H1 (cell line): ENCODE results near the gene GRM7. TPM values are rescaled to one million over a fixed set of nuclear protein-coding genes. Genes with fewer than 3 reads are reported as not detected.

ENCODE experiments used
- CTCF ChIA-PET: fragments of 300-600 bp; sonication (Branson Sonifier 250); formaldehyde crosslinking; loops from one replicate; lab custom pipeline; 2021; ENCODE audit not compliant: partially characterized antibody; lab: Charles Lee
- POLR2A ChIA-PET: fragments of 300-600 bp; sonication (Branson Sonifier 250); formaldehyde crosslinking; loops from one replicate; lab custom pipeline; 2021; ENCODE audit warnings: inconsistent platforms; ENCODE audit not compliant: partially characterized antibody; lab: Charles Lee
- DNase-seq, 2 experiments: peaks; one replicate each; pipeline versions ENCODE4 v3.0.0 to v3.0.0-alpha.2; 2010 to 2022; ENCODE audit warnings: low spot score in 2 of 2, low read depth in 1 of 2, mixed read lengths in 1 of 2
- FAIRE-seq: peaks from 2 replicates; lab custom pipeline; 2011; peaks lifted over from hg19 to GRCh38; lab: Jason Lieb, UNC
- H2AFZ ChIP-seq: 2 replicates; pipeline ENCODE4 v1.8.1; 2012; ENCODE audit warnings: low read length, inconsistent platforms
- H2AK5ac ChIP-seq: 2 replicates; pipeline ENCODE4 v1.6.1; 2013; ENCODE audit warnings: low read depth, low read length
- H2BK120ac ChIP-seq: replicated peaks from 2 replicates; pipeline ENCODE3; 2013; ENCODE audit warnings: low read depth, low read length, inconsistent platforms
- H2BK12ac ChIP-seq: 2 replicates; pipeline ENCODE4 v1.6.1; 2013; ENCODE audit warnings: low read depth, low read length
- H2BK15ac ChIP-seq: 2 replicates; pipeline ENCODE4 v1.6.1; 2013; ENCODE audit warnings: low read length
- H2BK20ac ChIP-seq: 2 replicates; pipeline ENCODE4 v1.6.1; 2013; ENCODE audit warnings: low read length
- H2BK5ac ChIP-seq: 2 replicates; pipeline ENCODE4 v1.6.1; 2013; ENCODE audit warnings: low read depth, low read length
- H3K14ac ChIP-seq: 2 replicates; pipeline ENCODE4 v1.6.1; 2013; ENCODE audit warnings: inconsistent platforms; ENCODE audit not compliant: insufficient read length
- H3K18ac ChIP-seq: 2 replicates; pipeline ENCODE4 v1.6.1; 2013; ENCODE audit warnings: low read length; ENCODE audit errors: extremely low read depth
- H3K23ac ChIP-seq: 2 replicates; pipeline ENCODE4 v1.6.1; 2013; ENCODE audit warnings: inconsistent platforms; ENCODE audit not compliant: insufficient read length
- H3K23me2 ChIP-seq: 2 replicates; pipeline ENCODE4 v1.6.1; 2013; ENCODE audit warnings: low read depth, low read length
- H3K27ac ChIP-seq: 2 replicates; pipeline ENCODE4 v1.6.1; 2011; ENCODE audit warnings: low read depth, low read length, inconsistent platforms
- H3K27me3 ChIP-seq, 4 experiments: replicated peaks in 1 of 4; 1 replicate in 1 of 4; 2 replicates in 3 of 4; pipeline versions ENCODE4 v1.6.1 to v1.8.1; 2011 to 2013; ENCODE audit warnings: low read length in 3 of 4, mild to moderate bottlenecking in 3 of 4, inconsistent platforms in 2 of 4, mixed read lengths in 2 of 4, moderate library complexity in 1 of 4; ENCODE audit not compliant: control insufficient read depth in 3 of 4, insufficient read depth in 3 of 4; ENCODE audit errors: extremely low read depth in 1 of 4
- H3K36me3 ChIP-seq, 4 experiments: 2 replicates each; pipeline versions ENCODE4 v1.6.1 to v1.8.1; 2011 to 2013; ENCODE audit warnings: mild to moderate bottlenecking in 4 of 4, low read length in 3 of 4, moderate library complexity in 2 of 4, control low read depth in 1 of 4, inconsistent platforms in 1 of 4; ENCODE audit not compliant: insufficient read depth in 4 of 4, control insufficient read depth in 2 of 4
- H3K4ac ChIP-seq: replicated peaks from 2 replicates; pipeline ENCODE3; 2013; ENCODE audit warnings: low read length, low read depth, mixed read lengths, inconsistent platforms; ENCODE audit not compliant: insufficient read length
- H3K4me1 ChIP-seq, 4 experiments: replicated peaks in 1 of 4; 1 replicate in 1 of 4; 2 replicates in 3 of 4; pipeline versions ENCODE4 v1.6.1 to v1.8.1; 2011 to 2013; ENCODE audit warnings: low read length in 3 of 4, inconsistent platforms in 2 of 4, mixed read lengths in 1 of 4; ENCODE audit not compliant: insufficient read depth in 4 of 4, control insufficient read depth in 3 of 4
- H3K4me2 ChIP-seq, 2 experiments: 2 replicates each; pipeline versions ENCODE4 v1.6.1 to v1.8.1; 2011 to 2013; ENCODE audit warnings: low read depth in 2 of 2, low read length in 2 of 2, control low read depth in 1 of 2, inconsistent platforms in 1 of 2, mild to moderate bottlenecking in 1 of 2; ENCODE audit not compliant: insufficient read depth in 1 of 2
- H3K4me3 ChIP-seq, 4 experiments: fragments of 200-600, 300-600 bp in 1 of 4; sonication (generic), shearing (Covaris generic), sonication (Bioruptor Twin) in 1 of 4; 2 replicates each; pipeline versions ENCODE4 v1.5.1 to v1.8.1; 2011 to 2016; ENCODE audit warnings: low read length in 4 of 4, low read depth in 3 of 4, control low read depth in 2 of 4, inconsistent platforms in 2 of 4, mild to moderate bottlenecking in 2 of 4, mixed read lengths in 1 of 4, moderate library complexity in 1 of 4; ENCODE audit not compliant: insufficient read depth in 2 of 4; ENCODE audit errors: extremely low read depth in 1 of 4
- H3K56ac ChIP-seq: replicated peaks from 2 replicates; pipeline ENCODE3; 2013; ENCODE audit warnings: low read depth, mild to moderate bottlenecking, mixed read lengths, low read length, inconsistent platforms; ENCODE audit not compliant: insufficient read length
- H3K79me1 ChIP-seq: 2 replicates; pipeline ENCODE4 v1.6.1; 2013; ENCODE audit warnings: low read depth, low read length, control low read depth
- H3K79me2 ChIP-seq, 2 experiments: 2 replicates each; pipeline versions ENCODE4 v1.6.1 to v1.8.1; 2012 to 2013; ENCODE audit warnings: low read length in 2 of 2, mild to moderate bottlenecking in 2 of 2, inconsistent platforms in 1 of 2; ENCODE audit not compliant: insufficient read depth in 2 of 2, control insufficient read depth in 1 of 2
- H3K9ac ChIP-seq, 4 experiments: replicated peaks in 1 of 4; 1 replicate in 1 of 4; 2 replicates in 3 of 4; pipeline versions ENCODE4 v1.6.1 to v1.8.1; 2011 to 2013; ENCODE audit warnings: low read depth in 3 of 4, low read length in 3 of 4, control low read depth in 2 of 4, mild to moderate bottlenecking in 2 of 4, moderate library complexity in 2 of 4, inconsistent platforms in 1 of 4; ENCODE audit errors: extremely low read depth in 1 of 4
- H3K9me3 ChIP-seq, 2 experiments: 2 replicates each; pipeline versions ENCODE4 v1.6.1 to v1.8.1; 2012 to 2013; ENCODE audit warnings: mild to moderate bottlenecking in 2 of 2, moderate library complexity in 2 of 2, control low read depth in 1 of 2, inconsistent platforms in 1 of 2, low read depth in 1 of 2, low read length in 1 of 2, mixed read lengths in 1 of 2; ENCODE audit not compliant: insufficient read depth in 2 of 2
- H4K20me1 ChIP-seq, 2 experiments: replicated peaks in 1 of 2; 2 replicates each; pipeline versions ENCODE3 to v1.8.1; 2011 to 2013; ENCODE audit warnings: inconsistent platforms in 2 of 2, low read length in 2 of 2, mild to moderate bottlenecking in 1 of 2; ENCODE audit not compliant: insufficient read depth in 2 of 2, control insufficient read depth in 1 of 2
- H4K5ac ChIP-seq: 2 replicates; pipeline ENCODE4 v1.6.1; 2013; ENCODE audit warnings: low read length, low read depth, mixed read lengths, inconsistent platforms; ENCODE audit not compliant: insufficient read length
- H4K8ac ChIP-seq: 2 replicates; pipeline ENCODE4 v1.8.0; 2013; ENCODE audit warnings: mild to moderate bottlenecking, moderate library complexity, low read length, inconsistent platforms; ENCODE audit not compliant: insufficient read depth; ENCODE audit errors: extremely low read depth
- H4K91ac ChIP-seq: replicated peaks from 2 replicates; pipeline ENCODE3; 2013; ENCODE audit warnings: low read length, mixed read lengths, inconsistent platforms; ENCODE audit not compliant: insufficient read length
- BCL11A ChIP-seq, 2 experiments: IDR thresholded peaks; one replicate each; pipeline ENCODE4 v1.6.1; 2011; ENCODE audit warnings: low read depth in 2 of 2, low read length in 2 of 2, mild to moderate bottlenecking in 2 of 2
- BRCA1 ChIP-seq: IDR thresholded peaks from 2 replicates; pipeline ENCODE4 v1.6.1; 2012; ENCODE audit warnings: low read depth, low read length, improper control_type of control experiment
- WGBS, 2 experiments: shearing (Covaris generic) in 1 of 2; methylation state at CpG; one replicate each; pipeline versions ENCODE4 v1.1.6 to v1.1.7; 2013 to 2015; ENCODE audit warnings: low lambda C conversion rate in 2 of 2, mixed read lengths in 2 of 2, inconsistent platforms in 1 of 2, low coverage in 1 of 2, missing lambda C conversion rate in 1 of 2; ENCODE audit not compliant: insufficient replicate concordance in 2 of 2, insufficient coverage in 1 of 2, insufficient read length in 1 of 2; ENCODE audit errors: extremely low coverage in 1 of 2, missing lambda C conversion rate in 1 of 2; 5-methylcytosine and 5-hydroxymethylcytosine counted together
- polyA plus RNA-seq, 7 experiments: library from polyadenylated mRNA; depleted of rRNA in 3 of 7; stranded (reverse) in 5 of 7; unstranded in 2 of 7; fragments of >200 nt in 5 of 7; fragments of 200-250 nt in 2 of 7; gene quantifications; 1 replicate in 5 of 7; 2 replicates in 1 of 7; 4 replicates in 1 of 7; pipeline versions ENCODE4 v1.2.1 to v1.2.3, GENCODE V29; 2011 to 2013; ENCODE audit warnings: missing spikeins in 2 of 7, mixed read lengths in 2 of 7
- total RNA-seq: library from RNA; stranded (reverse); fragmentation: NEBNext Ultra II Directional; extraction: Animal tissue kit (Norgen Biotek cat#: 25700); gene quantifications from 2 replicates; pipeline ENCODE4 v1.2.1, GENCODE V29; 2021

The GRM7 gene
- total and polyA plus RNA-seq, 2 of the 8 experiments (the other 6 are each of a cell fraction or from before 2014, with no cell fraction given) = 0.17 to 0.24 TPM

DNA sequence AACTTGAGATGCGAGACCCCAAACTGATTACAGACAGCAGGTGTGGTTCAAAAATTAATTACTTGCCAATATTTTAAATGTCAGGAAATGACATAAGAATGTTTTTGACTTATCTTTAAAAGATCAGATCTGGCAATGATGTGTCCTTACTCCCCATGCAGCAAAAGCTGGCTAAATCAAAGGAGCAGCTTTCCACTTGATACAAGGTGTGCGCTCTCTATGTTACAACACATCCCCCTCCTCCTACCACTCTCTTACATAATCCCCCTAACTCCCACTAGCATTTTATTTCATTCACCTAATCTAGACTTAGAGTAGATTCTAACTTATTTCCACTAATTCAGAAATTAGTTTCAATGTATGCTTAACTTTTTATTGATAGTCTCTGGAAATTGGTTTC is 609.0 kb downstream of the GRM7 start:
- no peak overlapping the region for H3K9ac ChIP-seq
- ChIA-PET CTCF (no interaction called here), POLR2A (no interaction called here)
- no peak overlapping the region for H4K91ac ChIP-seq
- no peak for FAIRE-seq
- no peak overlapping the region for H3K23ac ChIP-seq
- H2AFZ ChIP-seq = no peak overlapping the region
- H2BK5ac ChIP-seq = no peak overlapping the region
- H3K4me3 ChIP-seq = no peak overlapping the region
- H3K4me1 ChIP-seq = no peaks in the 10 kb centered on the region; a peak in 1 of 7 replicates
- no peak overlapping the region for H3K4me2 ChIP-seq
- H3K79me2 ChIP-seq = no peaks in the 10 kb centered on the region
- no peak overlapping the region for H3K27ac ChIP-seq
- H3K79me1 ChIP-seq = no peaks in the 10 kb centered on the region
- H2AK5ac ChIP-seq = no peak overlapping the region
- no peak for DNase-seq
- no peaks in the 10 kb centered on the region for H3K9me3 ChIP-seq
- no peaks in the 10 kb centered on the region for H3K36me3 ChIP-seq
- no peak overlapping the region for H3K56ac ChIP-seq
- H2BK20ac ChIP-seq = no peak overlapping the region
- H2BK15ac ChIP-seq = no peak overlapping the region
- no peak overlapping the region for H3K4ac ChIP-seq
- H3K23me2 ChIP-seq = no peaks in the 10 kb centered on the region
- H4K20me1 ChIP-seq = no peaks in the 10 kb centered on the region
- H3K18ac ChIP-seq = no peak overlapping the region
- no peak overlapping the region for H2BK120ac ChIP-seq
- H4K8ac ChIP-seq = no peak overlapping the region
- H3K14ac ChIP-seq = no peak overlapping the region
- H4K5ac ChIP-seq = no peak overlapping the region
- 95% methylated on average over 2 of the region's 2 CpGs; no CpG with 5 or more reads in 1 of the 2 experiments for WGBS, 2 experiments
- H2BK12ac ChIP-seq = no peak overlapping the region
- no peaks in the 10 kb centered on the region for H3K27me3 ChIP-seq
- no peak for TF ChIP-seq BCL11A (IDR thresholded peaks at IDR 0.05; ENCODE audit: low read depth in 2 of 2, low read length in 2 of 2)
- no peak for TF ChIP-seq BRCA1
